ENCODE measurements around the gene GSTK1.

The GSTK1 gene

GRCh38 chr7:143285806-143286521 lies 22.7 kb downstream of the GSTK1 start:
- Histone ChIP-seq H2AK5ac (ENCODE audit: low read length) (no peak overlapping the region), H3K4me2 (ENCODE audit: low read length) (no peak overlapping the region), H3K4me1 (ENCODE audit: control insufficient read depth in 1 of 2, insufficient read depth in 2 of 2, low read length in 2 of 2) (peaks cover 12 to 14% of the 10 kb centered on the region in 2 experiments), H3K9me3 (ENCODE audit: insufficient read depth, low read depth, low read length) (peaks cover 6% of the 10 kb centered on the region), H3K36me3 (ENCODE audit: control insufficient read depth in 1 of 2, insufficient read depth in 2 of 2, low read length in 2 of 2) (peaks cover 2% of the 10 kb centered on the region in 2 experiments), H3K23ac (ENCODE audit: low read length) (no peak overlapping the region), H3K27me3 (ENCODE audit: insufficient read depth, low read length) (no peaks in the 10 kb centered on the region), H3K4ac (ENCODE audit: low read depth, low read length) (no peak overlapping the region), H3K79me1 (ENCODE audit: low read length) (peaks cover 15% of the 10 kb centered on the region), H3K9ac (ENCODE audit: low read length) (no peak overlapping the region), H3K14ac (ENCODE audit: low read length) (no peak overlapping the region), H4K91ac (ENCODE audit: low read depth, low read length) (no peak overlapping the region), H2BK5ac (ENCODE audit: low read depth, low read length, poor library complexity) (no peak overlapping the region), H3K79me2 (ENCODE audit: control insufficient read depth, insufficient read depth, low read length, poor library complexity) (peaks cover 7% of the 10 kb centered on the region), H4K8ac (ENCODE audit: low read depth, low read length) (no peak overlapping the region), H3K27ac (ENCODE audit: low read depth, low read length) (no peak overlapping the region), H3K4me3 (ENCODE audit: low read depth, low read length) (no peak overlapping the region), H4K12ac (ENCODE audit: low read depth, low read length) (no peak overlapping the region), H3K18ac (ENCODE audit: low read length) (no peak overlapping the region), H2BK120ac (ENCODE audit: insufficient read depth, low read length, poor library complexity) (no peak overlapping the region), H2BK12ac (ENCODE audit: low read length) (no peak overlapping the region), H2AFZ (ENCODE audit: insufficient read depth, low read length, poor library complexity) (no peak overlapping the region)
- no peak for DNase-seq
- no CpG with 5 or more reads among the region's 11 CpGs for WGBS (ENCODE audit: extremely low coverage, insufficient coverage, insufficient read length)

GRCh38 chr7:143286522-143286890 lies 23.3 kb downstream of the GSTK1 start:
- H3K27ac ChIP-seq (ENCODE audit: low read depth, low read length) = no peak overlapping the region
- no peak overlapping the region for H2AFZ ChIP-seq (ENCODE audit: insufficient read depth, low read length, poor library complexity)
- peaks cover 2 to 5% of the 10 kb centered on the region in 2 experiments for H3K36me3 ChIP-seq (ENCODE audit: control insufficient read depth in 1 of 2, insufficient read depth in 2 of 2, low read length in 2 of 2)
- H2AK5ac ChIP-seq (ENCODE audit: low read length) = no peak overlapping the region
- no peak overlapping the region for H3K4me2 ChIP-seq (ENCODE audit: low read length)
- no peak overlapping the region for H4K8ac ChIP-seq (ENCODE audit: low read depth, low read length)
- no peak overlapping the region for H2BK12ac ChIP-seq (ENCODE audit: low read length)
- no peak overlapping the region for H4K12ac ChIP-seq (ENCODE audit: low read depth, low read length)
- H3K79me2 ChIP-seq (ENCODE audit: control insufficient read depth, insufficient read depth, low read length, poor library complexity) = peaks cover 7% of the 10 kb centered on the region
- H3K27me3 ChIP-seq (ENCODE audit: insufficient read depth, low read length) = no peaks in the 10 kb centered on the region
- DNase-seq = no peak
- peaks cover 6% of the 10 kb centered on the region for H3K9me3 ChIP-seq (ENCODE audit: insufficient read depth, low read depth, low read length)
- H3K9ac ChIP-seq (ENCODE audit: low read length) = no peak overlapping the region
- H2BK5ac ChIP-seq (ENCODE audit: low read depth, low read length, poor library complexity) = no peak overlapping the region
- H3K4ac ChIP-seq (ENCODE audit: low read depth, low read length) = no peak overlapping the region
- H3K4me1 ChIP-seq (ENCODE audit: control insufficient read depth in 1 of 2, insufficient read depth in 2 of 2, low read length in 2 of 2) = peaks cover 12 to 14% of the 10 kb centered on the region in 2 experiments
- H3K14ac ChIP-seq (ENCODE audit: low read length) = no peak overlapping the region
- H3K18ac ChIP-seq (ENCODE audit: low read length) = no peak overlapping the region
- no peak overlapping the region for H3K4me3 ChIP-seq (ENCODE audit: low read depth, low read length)
- no peak overlapping the region for H3K23ac ChIP-seq (ENCODE audit: low read length)
- peaks cover 15% of the 10 kb centered on the region for H3K79me1 ChIP-seq (ENCODE audit: low read length)
- H2BK120ac ChIP-seq (ENCODE audit: insufficient read depth, low read length, poor library complexity) = no peak overlapping the region
- no peak overlapping the region for H4K91ac ChIP-seq (ENCODE audit: low read depth, low read length)
- no CpG with 5 or more reads among the region's 6 CpGs for WGBS (ENCODE audit: extremely low coverage, insufficient coverage, insufficient read length)

- Histone ChIP-seq H3K79me1 (ENCODE audit: low read length) (peaks cover 15% of the 10 kb centered on the region), H2BK120ac (ENCODE audit: insufficient read depth, low read length, poor library complexity) (peak overlapping the region; percentile 31), H3K4me1 (ENCODE audit: control insufficient read depth in 1 of 2, insufficient read depth in 2 of 2, low read length in 2 of 2) (peaks cover 12 to 14% of the 10 kb centered on the region in 2 experiments), H3K18ac (ENCODE audit: low read length) (peak overlapping the region; percentile 52), H3K27ac (ENCODE audit: low read depth, low read length) (peak overlapping the region; percentile 16), H2BK12ac (ENCODE audit: low read length) (peak overlapping the region; percentile 9), H3K4me3 (ENCODE audit: low read depth, low read length) (peak overlapping the region; percentile 82), H3K9me3 (ENCODE audit: insufficient read depth, low read depth, low read length) (peaks cover 6% of the 10 kb centered on the region), H3K23ac (ENCODE audit: low read length) (no peak overlapping the region), H2BK5ac (ENCODE audit: low read depth, low read length, poor library complexity) (no peak overlapping the region), H4K91ac (ENCODE audit: low read depth, low read length) (peak overlapping the region; percentile 87), H3K9ac (ENCODE audit: low read length) (peak overlapping the region; percentile 0), H3K27me3 (ENCODE audit: insufficient read depth, low read length) (no peaks in the 10 kb centered on the region), H2AFZ (ENCODE audit: insufficient read depth, low read length, poor library complexity) (peak overlapping the region; percentile 59), H2AK5ac (ENCODE audit: low read length) (peak overlapping the region; percentile 50), H3K4ac (ENCODE audit: low read depth, low read length) (peak overlapping the region; percentile 50), H3K4me2 (ENCODE audit: low read length) (peak overlapping the region; percentile 25), H3K14ac (ENCODE audit: low read length) (peak overlapping the region; percentile 56), H3K79me2 (ENCODE audit: control insufficient read depth, insufficient read depth, low read length, poor library complexity) (peaks cover 7% of the 10 kb centered on the region), H4K12ac (ENCODE audit: low read depth, low read length) (peak overlapping the region; percentile 24), H4K8ac (ENCODE audit: low read depth, low read length) (peak overlapping the region; percentile 82), H3K36me3 (ENCODE audit: control insufficient read depth in 1 of 2, insufficient read depth in 2 of 2, low read length in 2 of 2) (peaks cover 6 to 8% of the 10 kb centered on the region in 2 experiments)
- peak in 1 of 2 donors; percentile 48 for DNase-seq
- no CpG with 5 or more reads among the region's 17 CpGs for WGBS (ENCODE audit: extremely low coverage, insufficient coverage, insufficient read length)
These were observed 24.2 kb downstream of the GSTK1 start for GRCh38 chr7:143287339-143287934.

- H3K27me3 ChIP-seq (ENCODE audit: insufficient read depth, low read length) = no peaks in the 10 kb centered on the region
- H2BK120ac ChIP-seq (ENCODE audit: insufficient read depth, low read length, poor library complexity) = peak within 1 kb of the TSS; percentile 74
- WGBS (ENCODE audit: extremely low coverage, insufficient coverage, insufficient read length) = no CpG with 5 or more reads among the region's 84 CpGs
- peaks cover 6% of the 10 kb centered on the region for H3K9me3 ChIP-seq (ENCODE audit: insufficient read depth, low read depth, low read length)
- H2AFZ ChIP-seq (ENCODE audit: insufficient read depth, low read length, poor library complexity) = peak within 1 kb of the TSS; percentile 89
- DNase-seq = peak; percentile 87 to 89
- H3K4me3 ChIP-seq (ENCODE audit: low read depth, low read length) = peak within 1 kb of the TSS; percentile 82
- H4K91ac ChIP-seq (ENCODE audit: low read depth, low read length) = peak within 1 kb of the TSS; percentile 89
- H3K4me2 ChIP-seq (ENCODE audit: low read length) = peak within 1 kb of the TSS; percentile 82
- peak within 1 kb of the TSS; percentile 90 for H3K9ac ChIP-seq (ENCODE audit: low read length)
- peak within 1 kb of the TSS; percentile 49 for H3K27ac ChIP-seq (ENCODE audit: low read depth, low read length)
- H3K79me1 ChIP-seq (ENCODE audit: low read length) = peaks cover 15% of the 10 kb centered on the region
- no peak within 1 kb of the TSS for H3K23ac ChIP-seq (ENCODE audit: low read length)
- peak within 1 kb of the TSS; percentile 66 for H3K18ac ChIP-seq (ENCODE audit: low read length)
- peak within 1 kb of the TSS; percentile 87 for H3K14ac ChIP-seq (ENCODE audit: low read length)
- peak within 1 kb of the TSS; percentile 90 for H4K8ac ChIP-seq (ENCODE audit: low read depth, low read length)
- H2AK5ac ChIP-seq (ENCODE audit: low read length) = peak within 1 kb of the TSS; percentile 50
- peaks cover 12 to 14% of the 10 kb centered on the region in 2 experiments for H3K4me1 ChIP-seq (ENCODE audit: control insufficient read depth in 1 of 2, insufficient read depth in 2 of 2, low read length in 2 of 2)
- H4K12ac ChIP-seq (ENCODE audit: low read depth, low read length) = peak within 1 kb of the TSS; percentile 60
- peak within 1 kb of the TSS; percentile 9 for H2BK12ac ChIP-seq (ENCODE audit: low read length)
- peak within 1 kb of the TSS; percentile 75 for H3K4ac ChIP-seq (ENCODE audit: low read depth, low read length)
- H2BK5ac ChIP-seq (ENCODE audit: low read depth, low read length, poor library complexity) = peak within 1 kb of the TSS; percentile 91
- peaks cover 12 to 13% of the 10 kb centered on the region in 2 experiments for H3K36me3 ChIP-seq (ENCODE audit: control insufficient read depth in 1 of 2, insufficient read depth in 2 of 2, low read length in 2 of 2)
- H3K79me2 ChIP-seq (ENCODE audit: control insufficient read depth, insufficient read depth, low read length, poor library complexity) = peaks cover 7% of the 10 kb centered on the region
These were observed 24.9 kb downstream of the GSTK1 start, which contains the start of gene CASP2 for GRCh38 chr7:143287935-143288826. TSS of gene CASP2 (plus strand) at chr7:143288351. CDS start at chr7:143288456, 105 bp downstream.
